Measurements from ENCODE around the gene SARS1.
A peak's percentile ranks its signal among the peaks of the same experiment; 100 is the strongest.

Gene SARS1

DNA sequence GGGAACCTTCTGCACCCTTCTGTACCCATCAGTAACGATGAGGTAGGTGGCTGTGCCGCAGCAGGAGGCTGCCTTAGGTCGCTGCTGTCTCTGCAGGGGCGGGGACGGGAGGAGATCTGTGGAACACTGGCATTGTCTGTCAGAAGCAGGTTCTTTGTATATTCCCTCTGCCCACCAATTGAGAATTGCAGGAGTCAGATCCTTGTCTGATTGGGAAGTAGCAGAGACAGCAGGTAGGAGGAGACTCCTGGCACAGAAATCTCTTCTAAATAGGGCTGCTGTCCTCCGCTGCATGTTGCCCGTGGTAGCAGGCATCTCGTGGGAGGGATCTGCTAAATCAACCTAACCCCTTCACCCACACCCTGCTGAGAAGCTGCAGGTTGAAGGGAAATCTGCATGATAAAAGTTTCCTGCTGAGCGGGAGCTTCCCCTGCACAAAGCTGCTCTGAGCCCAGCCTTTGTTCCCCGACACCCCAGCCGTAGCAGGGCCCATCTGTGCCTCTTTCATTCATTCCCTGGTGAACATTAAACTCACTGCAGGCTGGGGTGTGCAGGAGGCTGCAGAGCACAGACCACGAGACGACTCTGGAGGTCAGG, 15.9 kb downstream of the SARS1 start:
- DNase-seq: no peak

DNA sequence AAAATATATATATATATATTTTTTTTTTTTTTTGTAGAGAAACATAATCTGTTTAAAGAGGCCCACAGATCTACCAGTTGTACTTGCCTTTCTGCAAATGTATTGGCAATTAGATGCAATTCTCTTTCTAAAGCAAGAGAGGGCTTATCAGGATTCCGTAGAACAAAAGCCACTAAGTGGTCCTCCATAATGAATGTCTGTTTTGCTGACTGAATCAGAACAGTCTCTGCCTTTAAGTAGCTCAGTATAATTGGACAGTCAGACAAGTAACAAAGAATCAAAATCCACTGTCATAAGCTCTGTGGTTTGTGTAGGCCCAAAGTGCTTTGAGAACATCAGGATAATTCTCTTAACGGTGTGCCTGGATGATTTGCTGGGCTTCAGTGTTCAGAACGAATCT, 17.3 kb downstream of the SARS1 start:
- no peak for DNase-seq

DNA sequence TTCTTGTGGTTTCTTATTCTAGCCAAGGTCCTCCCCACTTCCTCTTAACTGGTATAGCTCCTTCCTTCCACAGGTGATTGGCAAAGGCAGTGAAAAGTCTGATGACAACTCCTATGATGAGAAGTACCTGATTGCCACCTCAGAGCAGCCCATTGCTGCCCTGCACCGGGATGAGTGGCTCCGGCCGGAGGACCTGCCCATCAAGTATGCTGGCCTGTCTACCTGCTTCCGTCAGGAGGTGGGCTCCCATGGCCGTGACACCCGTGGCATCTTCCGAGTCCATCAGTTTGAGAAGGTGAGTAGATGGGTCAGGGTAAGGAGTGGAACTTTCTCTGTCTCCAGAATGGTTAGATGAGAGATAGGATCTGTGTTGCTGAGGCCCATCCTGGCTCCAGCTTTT, 21.4 kb downstream of the SARS1 start:
- no peak for DNase-seq

GRCh38 chr1:109237512-109237911, 23.8 kb downstream of the SARS1 start:
- no peak for DNase-seq

- DNase-seq: no peak
Observed at GRCh38 chr1:109238382-109238781, 24.7 kb downstream of the SARS1 start.

GRCh38 chr1:109239047-109239408, 25.3 kb downstream of the SARS1 start:
- DNase-seq: no peak

GRCh38 chr1:109239409-109240068, 25.8 kb downstream of the SARS1 start:
- no peak for DNase-seq

DNA sequence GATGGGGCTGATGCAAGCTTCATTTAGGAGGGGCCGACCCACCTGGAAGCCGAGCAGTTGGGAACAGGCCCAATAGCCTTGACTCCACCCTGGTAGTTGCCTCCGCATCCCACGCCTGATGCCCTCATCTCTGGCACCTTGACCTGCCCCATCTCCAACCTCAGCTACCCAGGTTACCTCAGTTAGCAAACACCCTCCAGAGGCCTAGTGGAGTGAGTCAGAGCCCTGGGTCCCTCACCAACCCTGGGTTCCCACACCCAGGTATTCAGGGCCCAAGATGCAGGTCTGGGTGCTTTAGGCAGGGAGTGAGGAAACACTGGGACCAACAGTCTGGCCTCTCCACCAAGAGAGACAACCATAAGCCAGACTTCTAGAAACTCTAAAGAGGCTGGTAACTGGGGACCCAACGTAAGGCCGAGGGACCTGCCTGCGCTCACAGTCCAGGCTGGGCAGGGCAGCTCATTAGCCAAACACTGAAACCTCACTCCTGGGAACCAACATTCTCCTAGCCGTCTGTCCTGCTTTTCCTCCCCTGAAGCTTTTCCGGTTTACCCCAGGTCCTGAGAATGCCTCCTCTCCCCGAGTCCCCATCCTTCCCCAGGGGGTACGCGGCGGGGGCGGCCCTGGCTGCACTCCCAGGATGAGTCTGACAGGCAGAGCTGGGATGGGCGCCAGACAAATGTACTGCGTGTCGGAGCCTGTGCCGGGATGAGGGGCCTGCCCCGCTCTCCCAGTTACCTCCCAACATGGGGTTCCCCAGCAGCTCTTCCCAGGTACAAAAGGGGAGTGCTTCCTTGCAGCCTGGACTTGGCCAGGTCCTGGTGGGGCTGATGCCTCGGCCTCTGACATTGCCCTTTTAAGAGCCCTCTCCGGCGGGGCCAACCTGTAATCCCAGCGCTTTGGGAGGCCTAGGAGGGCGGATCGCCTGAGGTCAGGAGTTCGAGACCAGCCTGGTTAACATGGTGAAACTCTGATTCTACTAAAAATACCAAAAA, 26.7 kb downstream of the SARS1 start:
- DNase-seq: no peak

GRCh38 chr1:109241344-109241743, 27.6 kb downstream of the SARS1 start:
- no peak for DNase-seq

GRCh38 chr1:109241841-109242345, 28.2 kb downstream of the SARS1 start:
- no peak for DNase-seq

DNA sequence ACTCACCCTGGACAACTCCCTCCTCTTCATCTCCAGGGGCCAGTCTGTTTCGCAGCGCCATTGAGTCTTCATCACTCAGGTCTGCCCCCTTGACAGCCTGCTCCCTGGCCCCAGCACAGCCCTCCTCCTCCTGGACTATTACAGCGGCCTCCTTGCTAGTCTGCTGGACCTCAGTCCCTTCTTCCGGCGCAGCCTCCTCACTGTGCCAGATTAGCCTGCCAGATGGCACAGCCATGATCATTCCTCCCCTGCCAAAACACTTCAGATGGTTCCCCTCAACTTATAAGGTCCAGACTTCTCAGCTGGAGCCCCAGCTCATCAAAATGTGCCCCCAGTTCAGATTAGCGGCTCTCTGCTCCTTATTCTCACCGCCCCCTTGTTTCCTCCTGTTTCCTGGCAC, 28.7 kb downstream of the SARS1 start:
- DNase-seq: no peak

DNA sequence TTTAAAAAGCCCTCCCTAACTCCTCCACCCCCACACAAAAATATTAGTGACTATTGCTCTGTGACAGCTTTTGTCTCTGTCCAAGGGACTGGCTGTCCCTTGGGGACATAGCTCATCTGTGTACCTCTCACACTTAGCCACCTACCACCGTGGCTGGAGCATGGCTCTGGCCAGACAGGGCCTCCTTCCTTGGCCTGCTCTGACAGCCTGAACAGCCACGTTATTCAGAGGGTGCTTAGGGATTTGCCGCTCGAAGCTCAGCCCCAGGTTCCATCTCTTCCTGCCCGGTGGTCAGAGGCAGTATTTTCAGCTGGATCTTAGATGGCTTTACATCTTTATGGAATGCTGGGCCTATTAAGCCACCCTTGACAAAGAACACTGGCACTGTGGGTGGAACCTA, 29.5 kb downstream of the SARS1 start:
- DNase-seq: no peak

- no peak for DNase-seq
Observed at GRCh38 chr1:109243860-109244552, 30.3 kb downstream of the SARS1 start.

- no peak for DNase-seq
Observed at GRCh38 chr1:109246141-109246551, 32.4 kb downstream of the SARS1 start.

- DNase-seq: no peak
Observed at GRCh38 chr1:109247401-109248365, 34.0 kb downstream of the SARS1 start.

GRCh38 chr1:109248444-109248796, 34.7 kb downstream of the SARS1 start:
- no peak for DNase-seq

DNA sequence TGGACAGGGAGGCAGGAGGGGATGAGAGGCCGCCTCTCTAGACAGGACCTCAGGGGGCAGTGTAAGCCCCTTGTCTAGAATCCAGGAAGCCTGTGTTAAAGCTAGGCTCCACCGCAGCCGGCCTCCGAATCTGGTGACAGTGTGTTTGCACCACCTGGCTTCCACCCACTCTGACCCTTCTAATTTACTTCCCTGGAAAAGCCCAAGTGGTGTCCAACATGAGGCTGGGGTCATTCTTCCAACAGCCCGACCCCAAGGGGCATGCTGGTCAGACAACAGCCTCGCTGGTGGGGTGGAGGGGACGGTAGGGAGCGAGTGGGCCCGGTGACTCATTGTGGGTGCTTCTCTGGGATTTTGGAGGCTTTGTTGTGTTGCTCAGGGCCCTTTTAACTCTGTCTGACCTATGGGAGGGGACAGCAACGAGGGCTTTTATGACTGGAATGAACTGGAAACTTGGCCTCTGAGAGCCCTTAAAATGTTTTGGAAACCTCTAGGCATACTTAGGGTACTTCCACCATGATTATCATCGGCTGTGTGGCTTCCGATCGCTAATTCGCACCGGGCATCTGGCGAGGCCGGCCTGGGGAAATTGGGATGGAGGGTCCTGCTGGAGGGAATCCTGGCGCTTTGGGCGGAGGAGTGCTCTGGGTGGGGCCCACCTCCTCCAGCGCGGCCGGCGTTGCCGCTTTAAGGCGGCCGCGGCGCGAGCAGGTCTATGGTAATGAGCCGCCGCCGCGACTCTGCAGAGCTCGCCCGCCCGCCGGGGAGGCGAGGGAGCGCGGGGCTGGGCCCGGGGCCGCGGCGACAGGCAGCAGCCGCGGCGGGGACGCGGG, 35.3 kb downstream of the SARS1 start, which contains the start of gene CELSR2:
CELSR2 (plus strand) TSS at position 743 of the 833 bp plus-strand sequence. CDS start 541 bp downstream, outside the sequence.
- DNase-seq: peak; percentile 30

GRCh38 chr1:109249654-109250401, 36.1 kb downstream of the SARS1 start:
- DNase-seq: no peak

DNA sequence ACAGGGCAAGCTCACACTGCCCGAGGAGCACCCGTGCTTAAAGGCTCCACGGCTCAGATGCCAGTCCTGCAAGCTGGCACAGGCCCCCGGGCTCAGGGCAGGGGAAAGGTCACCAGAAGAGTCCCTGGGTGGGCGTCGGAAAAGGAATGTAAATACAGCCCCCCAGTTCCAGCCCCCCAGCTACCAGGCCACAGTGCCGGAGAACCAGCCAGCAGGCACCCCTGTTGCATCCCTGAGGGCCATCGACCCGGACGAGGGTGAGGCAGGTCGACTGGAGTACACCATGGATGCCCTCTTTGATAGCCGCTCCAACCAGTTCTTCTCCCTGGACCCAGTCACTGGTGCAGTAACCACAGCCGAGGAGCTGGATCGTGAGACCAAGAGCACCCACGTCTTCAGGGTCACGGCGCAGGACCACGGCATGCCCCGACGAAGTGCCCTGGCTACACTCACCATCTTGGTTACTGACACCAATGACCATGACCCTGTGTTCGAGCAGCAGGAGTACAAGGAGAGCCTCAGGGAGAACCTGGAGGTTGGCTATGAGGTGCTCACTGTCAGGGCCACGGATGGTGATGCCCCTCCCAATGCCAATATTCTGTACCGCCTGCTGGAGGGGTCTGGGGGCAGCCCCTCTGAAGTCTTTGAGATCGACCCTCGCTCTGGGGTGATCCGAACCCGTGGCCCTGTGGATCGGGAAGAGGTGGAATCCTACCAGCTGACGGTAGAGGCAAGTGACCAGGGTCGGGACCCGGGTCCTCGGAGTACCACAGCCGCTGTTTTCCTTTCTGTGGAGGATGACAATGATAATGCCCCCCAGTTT, 36.9 kb downstream of the SARS1 start:
- no peak for DNase-seq

All from DMS79 (cell line).